Vagina (tissue), 2 donors: ENCODE data around the gene METTL17. TPM values are rescaled to one million over a fixed set of nuclear protein-coding genes. Genes with fewer than 3 reads are reported as not detected.

Experiments
- DNase-seq, 2 donors: peaks; one replicate each; pipeline ENCODE4 v3.0.0-alpha.2; 2017; ENCODE audit errors: extremely low spot score in 2 of 2
- H3K27ac ChIP-seq: fragments of 200-600 bp; sonication (generic); one replicate; pipeline ENCODE4 v1.5.1; 2019
- H3K27me3 ChIP-seq: fragments of 200-600 bp; sonication (generic); one replicate; pipeline ENCODE4 v1.5.1; 2019
- H3K36me3 ChIP-seq, 2 donors: fragments of 200-600 bp; sonication (generic); one replicate each; pipeline ENCODE4 v1.5.1; 2017 to 2019
- H3K4me1 ChIP-seq: fragments of 200-600 bp; sonication (generic); one replicate; pipeline ENCODE4 v1.5.1; 2019
- H3K4me3 ChIP-seq, 2 donors: fragments of 200-600 bp; sonication (generic); 1 replicate in 1 of 2; 2 replicates in 1 of 2; pipeline ENCODE4 v1.5.1; 2016 to 2019
- H3K9me3 ChIP-seq: fragments of 200-600 bp; sonication (generic); one replicate; pipeline ENCODE4 v1.5.1; 2019
- POLR2A ChIP-seq, 2 donors: fragments of 450-650 bp; IDR thresholded peaks; one replicate each; pipeline ENCODE4 v1.6.1; 2017; ENCODE audit warnings: antibody characterized with exemption in 2 of 2, mild to moderate bottlenecking in 2 of 2, moderate library complexity in 2 of 2
- POLR2AphosphoS5 ChIP-seq, 2 donors: sonication (generic); formaldehyde crosslinking; IDR thresholded peaks; one replicate each; pipeline ENCODE4 v1.9.0; 2017; ENCODE audit warnings: antibody characterized with exemption in 2 of 2, mild to moderate bottlenecking in 2 of 2, low read depth in 1 of 2; ENCODE audit not compliant: insufficient read depth in 1 of 2
- intact Hi-C: fragments of 100-400 bp; cut with DNase I; formaldehyde crosslinking; loops from one replicate; pipeline ENCODE4 v1.15.1; 2023
- total RNA-seq: library from RNA; depleted of rRNA; stranded (reverse); fragments of >200 nt; gene quantifications from one replicate; pipeline ENCODE4 v1.2.3, GENCODE V29; 2016
- TF ChIP-seq, protein P1 (sequence below), 3 experiments: fragments of 450-650 bp in 2 of 3; fragments of 200-600 bp in 1 of 3; sonication (generic) in 1 of 3; IDR thresholded peaks; one replicate each; pipeline ENCODE4 v1.5.1; 2017 to 2019; ENCODE audit warnings: antibody characterized with exemption in 3 of 3, mild to moderate bottlenecking in 2 of 3, moderate library complexity in 2 of 3

METTL17 gene
- total RNA-seq, 1 donor from 2014 or later = 77.1 TPM

DNA sequence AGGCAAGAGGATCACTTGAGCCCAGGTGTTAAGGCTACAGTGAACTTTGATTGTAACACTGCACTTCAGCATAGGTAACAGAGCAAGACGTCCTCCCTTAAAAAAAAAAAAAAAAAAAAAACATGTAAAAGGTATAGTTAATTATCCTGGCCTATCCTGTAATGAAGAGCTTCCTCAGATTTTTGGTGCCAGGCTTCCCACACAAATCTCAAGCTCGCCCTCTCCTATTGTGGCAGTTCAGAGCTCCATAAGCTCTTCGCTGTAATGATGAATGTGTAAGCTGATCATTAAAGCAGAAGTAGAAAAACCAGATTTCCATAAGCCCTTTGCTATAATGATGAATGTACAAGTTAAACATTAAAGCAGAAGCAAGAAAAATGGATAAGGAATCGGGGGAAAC lies 7.3 kb downstream of the METTL17 start:
- TF ChIP-seq, protein P1, sequence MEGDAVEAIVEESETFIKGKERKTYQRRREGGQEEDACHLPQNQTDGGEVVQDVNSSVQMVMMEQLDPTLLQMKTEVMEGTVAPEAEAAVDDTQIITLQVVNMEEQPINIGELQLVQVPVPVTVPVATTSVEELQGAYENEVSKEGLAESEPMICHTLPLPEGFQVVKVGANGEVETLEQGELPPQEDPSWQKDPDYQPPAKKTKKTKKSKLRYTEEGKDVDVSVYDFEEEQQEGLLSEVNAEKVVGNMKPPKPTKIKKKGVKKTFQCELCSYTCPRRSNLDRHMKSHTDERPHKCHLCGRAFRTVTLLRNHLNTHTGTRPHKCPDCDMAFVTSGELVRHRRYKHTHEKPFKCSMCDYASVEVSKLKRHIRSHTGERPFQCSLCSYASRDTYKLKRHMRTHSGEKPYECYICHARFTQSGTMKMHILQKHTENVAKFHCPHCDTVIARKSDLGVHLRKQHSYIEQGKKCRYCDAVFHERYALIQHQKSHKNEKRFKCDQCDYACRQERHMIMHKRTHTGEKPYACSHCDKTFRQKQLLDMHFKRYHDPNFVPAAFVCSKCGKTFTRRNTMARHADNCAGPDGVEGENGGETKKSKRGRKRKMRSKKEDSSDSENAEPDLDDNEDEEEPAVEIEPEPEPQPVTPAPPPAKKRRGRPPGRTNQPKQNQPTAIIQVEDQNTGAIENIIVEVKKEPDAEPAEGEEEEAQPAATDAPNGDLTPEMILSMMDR (IDR thresholded peaks at IDR 0.05) = no peak
- no peak for TF ChIP-seq POLR2A (IDR thresholded peaks at IDR 0.05)
- TF ChIP-seq POLR2AphosphoS5 (IDR thresholded peaks at IDR 0.05; ENCODE audit: insufficient read depth in 1 of 2, low read depth in 1 of 2) = no peak
- intact Hi-C loops = no loop called here
- H3K4me1 ChIP-seq = peaks cover 29% of the 10 kb centered on the region
- peaks cover 0 to 50% of the 10 kb centered on the region in 2 donors for H3K36me3 ChIP-seq
- H3K9me3 ChIP-seq = no peaks in the 10 kb centered on the region
- no peak overlapping the region for H3K4me3 ChIP-seq
- DNase-seq = peak in 1 of 2 donors; percentile 7
- no peak overlapping the region for H3K27ac ChIP-seq
- no peaks in the 10 kb centered on the region for H3K27me3 ChIP-seq

DNA sequence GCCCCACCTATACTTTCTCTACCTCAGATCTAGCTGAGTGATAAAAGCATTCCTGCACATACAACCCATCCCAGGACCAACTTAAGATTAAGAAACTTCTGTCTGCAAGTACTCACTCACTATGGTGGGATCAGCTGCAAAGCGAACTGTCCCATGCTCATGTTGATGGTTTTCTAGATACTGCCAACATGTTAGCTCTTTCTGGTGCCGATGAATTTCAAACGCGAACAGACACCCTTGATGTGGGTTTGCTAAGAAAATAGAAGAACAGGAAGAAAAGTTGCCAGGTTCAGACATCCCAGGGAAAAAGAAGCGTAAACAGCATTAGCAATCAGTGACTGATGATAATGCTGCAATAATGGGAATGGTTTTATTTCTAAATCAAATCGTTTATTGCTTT lies 7.8 kb downstream of the METTL17 start:
- intact Hi-C loops = no loop called here
- Histone ChIP-seq H3K4me3 (no peak overlapping the region), H3K27ac (no peak overlapping the region), H3K4me1 (peaks cover 29% of the 10 kb centered on the region), H3K9me3 (no peaks in the 10 kb centered on the region), H3K36me3 (peaks cover 0 to 45% of the 10 kb centered on the region in 2 donors), H3K27me3 (no peaks in the 10 kb centered on the region)
- DNase-seq = peak in 1 of 2 donors; percentile 28
- TF ChIP-seq, protein P1 (IDR thresholded peaks at IDR 0.05) = no peak
- TF ChIP-seq POLR2A (IDR thresholded peaks at IDR 0.05) (no peak), POLR2AphosphoS5 (IDR thresholded peaks at IDR 0.05; ENCODE audit: insufficient read depth in 1 of 2, low read depth in 1 of 2) (no peak)

DNA sequence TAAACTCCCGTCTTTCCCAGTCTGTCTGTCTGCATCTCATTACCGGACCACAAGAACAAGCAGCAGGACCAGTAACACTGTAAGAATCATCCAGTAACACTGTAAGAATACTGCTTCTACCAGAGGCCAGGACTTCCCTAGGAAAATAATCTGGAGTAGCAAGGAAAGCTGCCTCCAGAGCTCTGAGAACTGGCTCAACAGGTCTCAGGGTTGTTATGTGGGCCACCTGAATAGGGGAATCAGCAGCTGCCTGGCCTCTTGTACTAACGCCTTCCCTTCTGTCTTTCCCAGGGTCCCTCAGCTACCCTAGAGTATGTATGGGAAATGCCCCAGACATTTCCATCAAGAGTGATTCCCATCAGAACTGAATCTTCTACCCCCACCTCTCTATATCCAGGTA lies 8.4 kb downstream of the METTL17 start:
- TF ChIP-seq, protein P1 (IDR thresholded peaks at IDR 0.05) = no peak
- TF ChIP-seq POLR2AphosphoS5 (IDR thresholded peaks at IDR 0.05; ENCODE audit: insufficient read depth in 1 of 2, low read depth in 1 of 2) = no peak
- TF ChIP-seq POLR2A (IDR thresholded peaks at IDR 0.05) = no peak
- DNase-seq = peak in 1 of 2 donors; percentile 79
- Histone ChIP-seq H3K4me1 (peaks cover 29% of the 10 kb centered on the region), H3K27me3 (no peaks in the 10 kb centered on the region), H3K36me3 (peaks cover 0 to 40% of the 10 kb centered on the region in 2 donors), H3K27ac (peak overlapping the region; percentile 64), H3K9me3 (no peaks in the 10 kb centered on the region), H3K4me3 (no peak overlapping the region)
- intact Hi-C loops = no loop called here

GRCh38 chr14:20998674-20999366 lies 9.0 kb downstream of the METTL17 start, which contains the start of gene SLC39A2:
TSS of gene SLC39A2 (plus strand) at chr14:20999293. CDS start at chr14:20999447, 154 bp downstream.
- peak in 1 of 2 donors; percentile 77 for DNase-seq

More at GRCh38 chr14:20998674-20999366, 9.0 kb downstream of the METTL17 start, which contains the start of gene SLC39A2:
- TF ChIP-seq, protein P1 (IDR thresholded peaks at IDR 0.05) = no peak
- peak in 1 of 2 donors; percentile 59 for TF ChIP-seq POLR2AphosphoS5 (IDR thresholded peaks at IDR 0.05; ENCODE audit: insufficient read depth in 1 of 2, low read depth in 1 of 2)
- Histone ChIP-seq H3K27me3 (no peaks in the 10 kb centered on the region), H3K4me1 (peaks cover 29% of the 10 kb centered on the region), H3K27ac (peak within 1 kb of the TSS; percentile 64), H3K9me3 (no peaks in the 10 kb centered on the region), H3K36me3 (peaks cover 0 to 33% of the 10 kb centered on the region in 2 donors), H3K4me3 (no peak within 1 kb of the TSS)
- intact Hi-C loops = no loop called here
